GM10266 (cell line): ENCODE results near the gene DYNC2H1.
"Not testable (repeated sequence)": the region's sequence is repeated elsewhere in the genome, so short reads cannot be mapped to it uniquely, and the experiment has no call there.

Experiments
- DNase-seq: peaks from one replicate; pipeline ENCODE4 v3.0.0; 2012; ENCODE audit errors: extremely low spot score
- CTCF ChIP-seq: IDR thresholded peaks from 2 replicates; pipeline ENCODE4 v1.5.1; 2012; ENCODE audit warnings: mild to moderate bottlenecking, low read depth; ENCODE audit not compliant: control insufficient read depth, insufficient read depth; ENCODE audit errors: missing control alignments

Gene DYNC2H1

GRCh38 chr11:103125462-103125861 lies 16.2 kb downstream of the DYNC2H1 start:
- DNase-seq = no peak
- TF ChIP-seq CTCF = no peak

- not testable (repeated sequence) for DNase-seq
These were observed 32.8 kb downstream of the DYNC2H1 start for GRCh38 chr11:103141986-103142385.

GRCh38 chr11:103147627-103148026 lies 38.4 kb downstream of the DYNC2H1 start:
- DNase-seq = no peak
- TF ChIP-seq CTCF = no peak

GRCh38 chr11:103157542-103157941 lies 48.3 kb downstream of the DYNC2H1 start:
- TF ChIP-seq CTCF = no peak
- no peak for DNase-seq

GRCh38 chr11:103164093-103164796 lies 55.0 kb downstream of the DYNC2H1 start:
- no peak for TF ChIP-seq CTCF
- DNase-seq = no peak

GRCh38 chr11:103167166-103167565 lies 57.9 kb downstream of the DYNC2H1 start:
- DNase-seq = no peak
- no peak for TF ChIP-seq CTCF

- no peak for DNase-seq
- TF ChIP-seq CTCF = no peak
These were observed 61.6 kb downstream of the DYNC2H1 start for GRCh38 chr11:103170865-103171264.
